HepG2 (cell line): ENCODE measurements around the gene EPN3. TPM values are rescaled to one million over a fixed set of nuclear protein-coding genes. Genes with fewer than 3 reads are reported as not detected.

Experiments
- DMAP1 ChIP-seq: IDR thresholded peaks from 2 replicates; pipeline ENCODE4 v1.6.1; 2016
- FOXO1 ChIP-seq: sonication (generic); formaldehyde crosslinking; IDR thresholded peaks from 2 replicates; pipeline ENCODE4 v1.4.0; 2020; ENCODE audit warnings: missing genetic modification reagents
- HOXA5 ChIP-seq: sonication (generic); formaldehyde crosslinking; IDR thresholded peaks from 2 replicates; pipeline ENCODE4 v1.4.0; 2020; ENCODE audit warnings: missing genetic modification reagents
- JARID2 ChIP-seq: sonication (generic); formaldehyde crosslinking; IDR thresholded peaks from 2 replicates; pipeline ENCODE4 v1.8.1; 2023; ENCODE audit warnings: missing genetic modification reagents, inconsistent platforms; ENCODE audit not compliant: insufficient replicate concordance
- KAT8 ChIP-seq: IDR thresholded peaks from 2 replicates; pipeline ENCODE4 v1.6.1; 2016; ENCODE audit warnings: missing genetic modification reagents, missing compliant biosample characterization
- MED13 ChIP-seq: sonication (generic); formaldehyde crosslinking; IDR thresholded peaks from 2 replicates; pipeline ENCODE4 v1.5.0; 2020; ENCODE audit warnings: missing genetic modification reagents
- SRSF9 ChIP-seq: fragments of 200-400 bp; formaldehyde crosslinking; IDR thresholded peaks from 2 replicates; pipeline ENCODE4 v1.6.1; 2018; ENCODE audit warnings: borderline replicate concordance, mild to moderate bottlenecking, low read depth, low read length; ENCODE audit not compliant: insufficient read depth, poor library complexity, severe bottlenecking
- XRCC5 ChIP-seq: fragments of 200-400 bp; formaldehyde crosslinking; optimal IDR thresholded peaks from 2 replicates; pipeline ENCODE3; 2017; ENCODE audit warnings: mild to moderate bottlenecking, low read length
- ZIK1 ChIP-seq: sonication (generic); formaldehyde crosslinking; IDR thresholded peaks from 2 replicates; pipeline ENCODE4 v1.5.0; 2020; ENCODE audit warnings: mild to moderate bottlenecking, low read depth, missing genetic modification reagents, borderline replicate concordance
- ZNF563 ChIP-seq: sonication (generic); formaldehyde crosslinking; IDR thresholded peaks from 2 replicates; pipeline ENCODE4 v1.8.0; 2022; ENCODE audit warnings: mild to moderate bottlenecking, moderate library complexity, missing genetic modification reagents
- ZNF720 ChIP-seq: sonication (generic); formaldehyde crosslinking; IDR thresholded peaks from 2 replicates; pipeline ENCODE4 v1.4.0; 2020; ENCODE audit warnings: missing genetic modification reagents
- ZNF816 ChIP-seq: sonication (generic); formaldehyde crosslinking; IDR thresholded peaks from 2 replicates; pipeline ENCODE4 v1.8.0; 2022; ENCODE audit warnings: missing genetic modification reagents, mild to moderate bottlenecking, borderline replicate concordance
- polyA plus RNA-seq, 8 experiments: library from polyadenylated mRNA; depleted of rRNA in 3 of 8; stranded (reverse) in 7 of 8; unstranded in 1 of 8; fragments of >200 nt; fragmentation: Illumina TruSeq in 4 of 8; extraction: Trizol in 4 of 8; gene quantifications; 2 replicates each; pipeline versions ENCODE4 v1.2.1 to v1.2.3, GENCODE V29; 2011 to 2016; ENCODE audit warnings: low read depth in 4 of 8, missing spikeins in 1 of 8, mixed read lengths in 1 of 8; ENCODE audit not compliant: insufficient read depth in 1 of 8
- total RNA-seq, 5 experiments: library from RNA; depleted of rRNA; stranded (reverse); fragments of >200 nt; fragmentation: Illumina TruSeq; extraction: Trizol; gene quantifications; 2 replicates each; pipeline ENCODE4 v1.2.3, GENCODE V29; 2016; ENCODE audit warnings: low read depth in 1 of 5
- TF ChIP-seq, protein P1 (sequence below): sonication (generic); formaldehyde crosslinking; IDR thresholded peaks from 2 replicates; pipeline ENCODE4 v1.5.1; 2020; ENCODE audit warnings: missing genetic modification reagents, mild to moderate bottlenecking, borderline replicate concordance
- TF ChIP-seq, protein P2 (sequence below): sonication (generic); formaldehyde crosslinking; IDR thresholded peaks from 2 replicates; pipeline ENCODE4 v1.9.0; 2021; ENCODE audit warnings: missing genetic modification reagents, mild to moderate bottlenecking, borderline replicate concordance
- TF ChIP-seq, protein P3 (sequence below): sonication (generic); formaldehyde crosslinking; IDR thresholded peaks from 2 replicates; pipeline ENCODE4 v1.4.0; 2020; ENCODE audit warnings: missing genetic modification reagents
- TF ChIP-seq, protein P4 (sequence below): sonication (generic); formaldehyde crosslinking; IDR thresholded peaks from 2 replicates; pipeline ENCODE4 v1.9.0; 2021; ENCODE audit warnings: missing genetic modification reagents, mild to moderate bottlenecking, borderline replicate concordance
- TF ChIP-seq, protein P5 (sequence below): sonication (generic); formaldehyde crosslinking; IDR thresholded peaks from 2 replicates; pipeline ENCODE4 v1.5.0; 2020; ENCODE audit warnings: mild to moderate bottlenecking, missing genetic modification reagents
- TF ChIP-seq, protein P6 (sequence below): sonication (generic); formaldehyde crosslinking; IDR thresholded peaks from 2 replicates; pipeline ENCODE4 v1.4.0; 2020; ENCODE audit warnings: mild to moderate bottlenecking, missing genetic modification reagents
- TF ChIP-seq, protein P7 (sequence below): sonication (generic); formaldehyde crosslinking; conservative IDR thresholded peaks from 2 replicates; pipeline ENCODE4 v1.8.0; 2022; ENCODE audit warnings: low read depth, missing genetic modification reagents

EPN3 gene
- total and polyA plus RNA-seq, 2 of the 13 experiments (the other 11 are each of a cell fraction or from before 2014, with no cell fraction given) = 0.11 to 0.95 TPM

DNA sequence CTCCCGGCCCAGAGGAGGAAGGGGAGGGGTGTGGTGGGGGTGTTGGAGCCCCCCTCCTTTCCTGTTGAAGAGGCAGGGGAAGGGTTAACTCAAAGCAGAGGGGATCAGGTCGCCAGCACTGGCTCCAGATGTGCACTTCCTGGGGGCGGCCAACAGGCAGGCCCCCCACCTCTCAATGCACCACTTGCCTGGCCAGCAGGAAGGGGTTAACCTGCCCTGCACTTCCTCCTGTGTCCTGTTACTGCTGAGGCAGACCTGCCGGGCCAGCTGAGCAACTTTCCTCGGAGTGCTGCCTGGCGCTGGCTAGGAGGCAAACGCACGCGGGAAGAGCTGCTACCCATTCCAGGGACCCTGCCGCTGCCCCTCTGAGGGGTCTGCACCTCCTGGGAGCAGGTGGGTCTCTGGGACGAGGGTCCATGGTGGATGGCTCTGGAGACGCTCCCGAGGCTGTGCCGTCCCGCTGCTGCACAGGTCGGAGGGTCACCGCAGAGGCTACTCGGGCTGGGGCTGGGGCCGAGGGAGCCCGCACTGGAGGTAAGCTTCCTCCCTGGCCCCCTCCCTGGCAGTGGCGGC is at the start of gene EPN3 (continued):
- TF ChIP-seq, protein P1, sequence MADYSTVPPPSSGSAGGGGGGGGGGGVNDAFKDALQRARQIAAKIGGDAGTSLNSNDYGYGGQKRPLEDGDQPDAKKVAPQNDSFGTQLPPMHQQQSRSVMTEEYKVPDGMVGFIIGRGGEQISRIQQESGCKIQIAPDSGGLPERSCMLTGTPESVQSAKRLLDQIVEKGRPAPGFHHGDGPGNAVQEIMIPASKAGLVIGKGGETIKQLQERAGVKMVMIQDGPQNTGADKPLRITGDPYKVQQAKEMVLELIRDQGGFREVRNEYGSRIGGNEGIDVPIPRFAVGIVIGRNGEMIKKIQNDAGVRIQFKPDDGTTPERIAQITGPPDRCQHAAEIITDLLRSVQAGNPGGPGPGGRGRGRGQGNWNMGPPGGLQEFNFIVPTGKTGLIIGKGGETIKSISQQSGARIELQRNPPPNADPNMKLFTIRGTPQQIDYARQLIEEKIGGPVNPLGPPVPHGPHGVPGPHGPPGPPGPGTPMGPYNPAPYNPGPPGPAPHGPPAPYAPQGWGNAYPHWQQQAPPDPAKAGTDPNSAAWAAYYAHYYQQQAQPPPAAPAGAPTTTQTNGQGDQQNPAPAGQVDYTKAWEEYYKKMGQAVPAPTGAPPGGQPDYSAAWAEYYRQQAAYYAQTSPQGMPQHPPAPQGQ (CRISPR knock-in tag) = no peak
- TF ChIP-seq, protein P2, sequence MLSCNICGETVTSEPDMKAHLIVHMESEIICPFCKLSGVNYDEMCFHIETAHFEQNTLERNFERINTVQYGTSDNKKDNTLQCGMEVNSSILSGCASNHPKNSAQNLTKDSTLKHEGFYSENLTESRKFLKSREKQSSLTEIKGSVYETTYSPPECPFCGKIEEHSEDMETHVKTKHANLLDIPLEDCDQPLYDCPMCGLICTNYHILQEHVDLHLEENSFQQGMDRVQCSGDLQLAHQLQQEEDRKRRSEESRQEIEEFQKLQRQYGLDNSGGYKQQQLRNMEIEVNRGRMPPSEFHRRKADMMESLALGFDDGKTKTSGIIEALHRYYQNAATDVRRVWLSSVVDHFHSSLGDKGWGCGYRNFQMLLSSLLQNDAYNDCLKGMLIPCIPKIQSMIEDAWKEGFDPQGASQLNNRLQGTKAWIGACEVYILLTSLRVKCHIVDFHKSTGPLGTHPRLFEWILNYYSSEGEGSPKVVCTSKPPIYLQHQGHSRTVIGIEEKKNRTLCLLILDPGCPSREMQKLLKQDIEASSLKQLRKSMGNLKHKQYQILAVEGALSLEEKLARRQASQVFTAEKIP = no peak
- TF ChIP-seq DMAP1 (CRISPR knock-in tag) (no peak), XRCC5 (no peak), HOXA5 (CRISPR knock-in tag) (no peak), ZNF720 (CRISPR knock-in tag) (no peak), ZIK1 (CRISPR knock-in tag) (no peak), ZNF816 (CRISPR knock-in tag) (no peak), ZNF563 (CRISPR knock-in tag) (no peak), FOXO1 (CRISPR knock-in tag) (0 out of 2 replicates have a peak, but pooled peaks have one; percentile 30), KAT8 (CRISPR knock-in tag) (no peak), JARID2 (CRISPR knock-in tag) (peak; percentile 61), SRSF9 (no peak), MED13 (CRISPR knock-in tag) (no peak)
- TF ChIP-seq, protein P3, sequence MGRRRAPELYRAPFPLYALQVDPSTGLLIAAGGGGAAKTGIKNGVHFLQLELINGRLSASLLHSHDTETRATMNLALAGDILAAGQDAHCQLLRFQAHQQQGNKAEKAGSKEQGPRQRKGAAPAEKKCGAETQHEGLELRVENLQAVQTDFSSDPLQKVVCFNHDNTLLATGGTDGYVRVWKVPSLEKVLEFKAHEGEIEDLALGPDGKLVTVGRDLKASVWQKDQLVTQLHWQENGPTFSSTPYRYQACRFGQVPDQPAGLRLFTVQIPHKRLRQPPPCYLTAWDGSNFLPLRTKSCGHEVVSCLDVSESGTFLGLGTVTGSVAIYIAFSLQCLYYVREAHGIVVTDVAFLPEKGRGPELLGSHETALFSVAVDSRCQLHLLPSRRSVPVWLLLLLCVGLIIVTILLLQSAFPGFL (CRISPR knock-in tag) = no peak
- TF ChIP-seq, protein P4, sequence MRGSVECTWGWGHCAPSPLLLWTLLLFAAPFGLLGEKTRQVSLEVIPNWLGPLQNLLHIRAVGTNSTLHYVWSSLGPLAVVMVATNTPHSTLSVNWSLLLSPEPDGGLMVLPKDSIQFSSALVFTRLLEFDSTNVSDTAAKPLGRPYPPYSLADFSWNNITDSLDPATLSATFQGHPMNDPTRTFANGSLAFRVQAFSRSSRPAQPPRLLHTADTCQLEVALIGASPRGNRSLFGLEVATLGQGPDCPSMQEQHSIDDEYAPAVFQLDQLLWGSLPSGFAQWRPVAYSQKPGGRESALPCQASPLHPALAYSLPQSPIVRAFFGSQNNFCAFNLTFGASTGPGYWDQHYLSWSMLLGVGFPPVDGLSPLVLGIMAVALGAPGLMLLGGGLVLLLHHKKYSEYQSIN (CRISPR knock-in tag) = no peak
- TF ChIP-seq, protein P5, sequence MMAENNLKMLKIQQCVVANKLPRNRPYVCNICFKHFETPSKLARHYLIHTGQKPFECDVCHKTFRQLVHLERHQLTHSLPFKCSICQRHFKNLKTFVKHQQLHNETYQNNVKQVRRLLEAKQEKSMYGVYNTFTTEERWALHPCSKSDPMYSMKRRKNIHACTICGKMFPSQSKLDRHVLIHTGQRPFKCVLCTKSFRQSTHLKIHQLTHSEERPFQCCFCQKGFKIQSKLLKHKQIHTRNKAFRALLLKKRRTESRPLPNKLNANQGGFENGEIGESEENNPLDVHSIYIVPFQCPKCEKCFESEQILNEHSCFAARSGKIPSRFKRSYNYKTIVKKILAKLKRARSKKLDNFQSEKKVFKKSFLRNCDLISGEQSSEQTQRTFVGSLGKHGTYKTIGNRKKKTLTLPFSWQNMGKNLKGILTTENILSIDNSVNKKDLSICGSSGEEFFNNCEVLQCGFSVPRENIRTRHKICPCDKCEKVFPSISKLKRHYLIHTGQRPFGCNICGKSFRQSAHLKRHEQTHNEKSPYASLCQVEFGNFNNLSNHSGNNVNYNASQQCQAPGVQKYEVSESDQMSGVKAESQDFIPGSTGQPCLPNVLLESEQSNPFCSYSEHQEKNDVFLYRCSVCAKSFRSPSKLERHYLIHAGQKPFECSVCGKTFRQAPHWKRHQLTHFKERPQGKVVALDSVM (CRISPR knock-in tag) = no peak
- TF ChIP-seq, protein P6, sequence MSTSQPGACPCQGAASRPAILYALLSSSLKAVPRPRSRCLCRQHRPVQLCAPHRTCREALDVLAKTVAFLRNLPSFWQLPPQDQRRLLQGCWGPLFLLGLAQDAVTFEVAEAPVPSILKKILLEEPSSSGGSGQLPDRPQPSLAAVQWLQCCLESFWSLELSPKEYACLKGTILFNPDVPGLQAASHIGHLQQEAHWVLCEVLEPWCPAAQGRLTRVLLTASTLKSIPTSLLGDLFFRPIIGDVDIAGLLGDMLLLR (CRISPR knock-in tag) = 0 out of 2 replicates have a peak, but pooled peaks have one; percentile 53
- TF ChIP-seq, protein P7, sequence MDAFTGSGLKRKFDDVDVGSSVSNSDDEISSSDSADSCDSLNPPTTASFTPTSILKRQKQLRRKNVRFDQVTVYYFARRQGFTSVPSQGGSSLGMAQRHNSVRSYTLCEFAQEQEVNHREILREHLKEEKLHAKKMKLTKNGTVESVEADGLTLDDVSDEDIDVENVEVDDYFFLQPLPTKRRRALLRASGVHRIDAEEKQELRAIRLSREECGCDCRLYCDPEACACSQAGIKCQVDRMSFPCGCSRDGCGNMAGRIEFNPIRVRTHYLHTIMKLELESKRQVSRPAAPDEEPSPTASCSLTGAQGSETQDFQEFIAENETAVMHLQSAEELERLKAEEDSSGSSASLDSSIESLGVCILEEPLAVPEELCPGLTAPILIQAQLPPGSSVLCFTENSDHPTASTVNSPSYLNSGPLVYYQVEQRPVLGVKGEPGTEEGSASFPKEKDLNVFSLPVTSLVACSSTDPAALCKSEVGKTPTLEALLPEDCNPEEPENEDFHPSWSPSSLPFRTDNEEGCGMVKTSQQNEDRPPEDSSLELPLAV = no peak
